D721Med (cell line): ENCODE data around the gene USP6NL.

Experiments
- DNase-seq: peaks from one replicate; pipeline ENCODE4 v3.0.0; 2011; ENCODE audit warnings: low spot score; ENCODE audit not compliant: insufficient read length
- FAIRE-seq: peaks from 2 replicates; lab custom pipeline; 2011; peaks lifted over from hg19 to GRCh38; lab: Jason Lieb, UNC
- TF ChIP-seq, protein P1 (sequence below): IDR thresholded peaks from 2 replicates; pipeline ENCODE4 v1.5.1; 2012; ENCODE audit warnings: mild to moderate bottlenecking, control low read depth; ENCODE audit not compliant: insufficient read depth; ENCODE audit errors: missing control alignments

USP6NL gene

DNA sequence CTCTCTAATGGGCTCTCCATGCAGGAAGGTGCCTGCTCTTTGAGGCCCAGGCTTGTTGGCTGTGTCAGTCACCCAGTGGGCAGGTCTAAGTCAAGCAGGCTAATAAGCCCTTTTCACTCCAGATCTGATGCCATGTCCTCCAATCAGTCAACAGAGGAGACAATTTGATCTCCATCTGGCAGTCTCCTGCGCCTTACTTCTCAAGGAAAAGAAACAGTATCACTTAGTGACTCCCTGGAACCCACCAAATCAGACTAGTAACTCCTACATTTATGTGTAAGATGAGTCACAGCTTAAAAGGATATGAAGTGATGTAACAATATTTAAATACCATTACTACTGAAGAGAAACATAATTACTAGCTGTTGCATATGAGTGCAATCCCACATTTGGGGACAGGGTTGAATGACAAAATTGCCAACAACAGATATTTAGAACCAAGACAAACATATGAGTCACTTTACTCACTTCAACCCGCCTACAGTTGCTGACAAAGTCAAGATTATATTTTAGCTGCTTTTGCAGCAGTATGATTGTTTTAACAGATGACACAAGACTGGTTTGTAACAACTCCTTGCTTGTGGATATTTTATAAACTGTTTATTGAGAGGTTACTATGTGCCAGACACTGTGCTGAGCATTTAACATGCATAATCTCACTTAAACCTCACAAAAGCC, 72.1 kb downstream of the USP6NL start:
- TF ChIP-seq, protein P1, sequence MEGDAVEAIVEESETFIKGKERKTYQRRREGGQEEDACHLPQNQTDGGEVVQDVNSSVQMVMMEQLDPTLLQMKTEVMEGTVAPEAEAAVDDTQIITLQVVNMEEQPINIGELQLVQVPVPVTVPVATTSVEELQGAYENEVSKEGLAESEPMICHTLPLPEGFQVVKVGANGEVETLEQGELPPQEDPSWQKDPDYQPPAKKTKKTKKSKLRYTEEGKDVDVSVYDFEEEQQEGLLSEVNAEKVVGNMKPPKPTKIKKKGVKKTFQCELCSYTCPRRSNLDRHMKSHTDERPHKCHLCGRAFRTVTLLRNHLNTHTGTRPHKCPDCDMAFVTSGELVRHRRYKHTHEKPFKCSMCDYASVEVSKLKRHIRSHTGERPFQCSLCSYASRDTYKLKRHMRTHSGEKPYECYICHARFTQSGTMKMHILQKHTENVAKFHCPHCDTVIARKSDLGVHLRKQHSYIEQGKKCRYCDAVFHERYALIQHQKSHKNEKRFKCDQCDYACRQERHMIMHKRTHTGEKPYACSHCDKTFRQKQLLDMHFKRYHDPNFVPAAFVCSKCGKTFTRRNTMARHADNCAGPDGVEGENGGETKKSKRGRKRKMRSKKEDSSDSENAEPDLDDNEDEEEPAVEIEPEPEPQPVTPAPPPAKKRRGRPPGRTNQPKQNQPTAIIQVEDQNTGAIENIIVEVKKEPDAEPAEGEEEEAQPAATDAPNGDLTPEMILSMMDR, result no peak
- FAIRE-seq, result no peak
- no peak for DNase-seq

- DNase-seq (no peak), FAIRE-seq (no peak)
- TF ChIP-seq, protein P1, result no peak
Measured at GRCh38 chr10:11538834-11539190, 72.6 kb downstream of the USP6NL start.

GRCh38 chr10:11536228-11536627, 75.2 kb downstream of the USP6NL start:
- DNase-seq (no peak), FAIRE-seq (no peak)
- TF ChIP-seq, protein P1, result no peak

GRCh38 chr10:11535346-11535959, 76.0 kb downstream of the USP6NL start:
- FAIRE-seq (no peak), DNase-seq (no peak)
- TF ChIP-seq, protein P1, result no peak

GRCh38 chr10:11533328-11533781, 78.1 kb downstream of the USP6NL start:
- TF ChIP-seq, protein P1, result no peak
- DNase-seq (no peak), FAIRE-seq (no peak)

DNA sequence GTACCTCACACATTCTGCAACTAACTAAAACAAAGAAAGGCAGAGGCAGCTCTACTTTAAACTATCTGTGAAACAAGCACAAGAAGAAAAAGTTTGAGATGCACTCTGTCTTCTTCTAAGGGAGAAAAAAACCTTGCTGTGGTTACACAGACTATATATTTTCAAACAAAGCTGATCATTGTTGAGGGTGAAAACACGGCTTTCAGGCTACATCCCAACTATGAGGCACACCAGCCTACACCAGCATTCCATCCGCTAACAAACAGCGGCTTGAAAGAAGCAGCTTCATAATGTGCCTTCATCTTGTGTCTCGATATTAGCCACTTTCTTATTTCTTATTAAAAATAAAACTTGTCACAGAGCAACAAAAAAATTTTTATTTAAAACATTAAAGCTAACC, 79.1 kb downstream of the USP6NL start:
- TF ChIP-seq, protein P1, result no peak
- FAIRE-seq (no peak), DNase-seq (no peak)

DNA sequence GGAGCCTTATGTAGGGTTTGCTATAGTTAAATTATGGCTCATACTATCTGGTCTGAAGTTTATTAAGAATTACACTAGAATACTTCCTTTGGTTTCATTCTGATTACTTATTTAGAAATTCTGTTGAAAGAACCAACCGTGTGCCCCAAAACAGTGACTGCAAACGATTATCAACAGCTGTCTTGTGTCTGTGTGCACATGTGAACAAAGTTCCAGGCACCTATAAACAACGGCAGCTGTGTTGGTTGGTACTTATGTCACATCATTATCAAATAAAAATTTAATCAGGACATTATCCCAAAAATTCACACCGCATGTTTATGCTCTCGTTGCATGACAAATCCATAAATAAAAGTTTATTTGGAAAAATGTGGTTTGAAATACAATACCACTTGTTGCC, 80.6 kb downstream of the USP6NL start:
- FAIRE-seq, result no peak
- no peak for DNase-seq
- TF ChIP-seq, protein P1, result no peak
